ENCODE data around the gene APBA1. TPM values are rescaled to one million over a fixed set of nuclear protein-coding genes. Genes with fewer than 3 reads are reported as not detected.
"Not testable (repeated sequence)": the region's sequence is repeated elsewhere in the genome, so short reads cannot be mapped to it uniquely, and the experiment has no call there.

Gene APBA1
- total RNA-seq, 3 donors from 2014 or later, result 10.1 to 14.4 (median 12.7) TPM

GRCh38 chr9:69411931-69412740, 260.0 kb downstream of the APBA1 start:
- H3K4me3 ChIP-seq, result no peak overlapping the region
- intact Hi-C loops (cut with DNase I, micrococcal nuclease), result no loop called here
- TF ChIP-seq, protein P1, sequence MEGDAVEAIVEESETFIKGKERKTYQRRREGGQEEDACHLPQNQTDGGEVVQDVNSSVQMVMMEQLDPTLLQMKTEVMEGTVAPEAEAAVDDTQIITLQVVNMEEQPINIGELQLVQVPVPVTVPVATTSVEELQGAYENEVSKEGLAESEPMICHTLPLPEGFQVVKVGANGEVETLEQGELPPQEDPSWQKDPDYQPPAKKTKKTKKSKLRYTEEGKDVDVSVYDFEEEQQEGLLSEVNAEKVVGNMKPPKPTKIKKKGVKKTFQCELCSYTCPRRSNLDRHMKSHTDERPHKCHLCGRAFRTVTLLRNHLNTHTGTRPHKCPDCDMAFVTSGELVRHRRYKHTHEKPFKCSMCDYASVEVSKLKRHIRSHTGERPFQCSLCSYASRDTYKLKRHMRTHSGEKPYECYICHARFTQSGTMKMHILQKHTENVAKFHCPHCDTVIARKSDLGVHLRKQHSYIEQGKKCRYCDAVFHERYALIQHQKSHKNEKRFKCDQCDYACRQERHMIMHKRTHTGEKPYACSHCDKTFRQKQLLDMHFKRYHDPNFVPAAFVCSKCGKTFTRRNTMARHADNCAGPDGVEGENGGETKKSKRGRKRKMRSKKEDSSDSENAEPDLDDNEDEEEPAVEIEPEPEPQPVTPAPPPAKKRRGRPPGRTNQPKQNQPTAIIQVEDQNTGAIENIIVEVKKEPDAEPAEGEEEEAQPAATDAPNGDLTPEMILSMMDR (IDR thresholded peaks at IDR 0.05), result no peak
- no peaks in the 10 kb centered on the region for H3K36me3 ChIP-seq (ENCODE audit: low read depth)
- H3K4me1 ChIP-seq (ENCODE audit: low read depth), result no peaks in the 10 kb centered on the region
- DNase-seq (no peak), ATAC-seq (no peak)
- no peaks in the 10 kb centered on the region for H3K9me3 ChIP-seq

DNA sequence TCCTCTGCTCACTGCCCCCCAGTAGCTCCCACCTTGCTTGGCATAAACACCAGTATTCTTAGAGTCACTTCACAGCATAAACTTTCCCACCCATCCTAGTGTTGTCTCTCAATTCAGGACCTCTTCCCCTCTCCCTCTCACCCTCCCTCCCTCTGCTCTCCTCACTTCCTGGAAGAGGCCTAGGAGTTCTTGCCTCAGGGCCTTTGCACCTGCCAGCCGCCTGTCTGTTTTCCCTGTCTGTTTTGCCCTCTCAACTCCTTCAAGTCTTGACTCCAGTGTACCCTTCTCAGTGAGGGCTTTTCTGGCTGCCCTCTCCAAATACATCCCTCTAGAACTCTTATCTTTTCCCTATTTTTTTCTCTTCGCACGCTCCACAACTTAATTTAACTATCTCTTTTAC, 260.9 kb downstream of the APBA1 start:
- no peaks in the 10 kb centered on the region for H3K4me1 ChIP-seq (ENCODE audit: low read depth)
- DNase-seq (no peak), ATAC-seq (no peak)
- no peaks in the 10 kb centered on the region for H3K9me3 ChIP-seq
- H3K4me3 ChIP-seq, result no peak overlapping the region
- no peaks in the 10 kb centered on the region for H3K36me3 ChIP-seq (ENCODE audit: low read depth)
- TF ChIP-seq, protein P1 (IDR thresholded peaks at IDR 0.05), result no peak
- intact Hi-C loops (cut with DNase I, micrococcal nuclease), result no loop called here

DNA sequence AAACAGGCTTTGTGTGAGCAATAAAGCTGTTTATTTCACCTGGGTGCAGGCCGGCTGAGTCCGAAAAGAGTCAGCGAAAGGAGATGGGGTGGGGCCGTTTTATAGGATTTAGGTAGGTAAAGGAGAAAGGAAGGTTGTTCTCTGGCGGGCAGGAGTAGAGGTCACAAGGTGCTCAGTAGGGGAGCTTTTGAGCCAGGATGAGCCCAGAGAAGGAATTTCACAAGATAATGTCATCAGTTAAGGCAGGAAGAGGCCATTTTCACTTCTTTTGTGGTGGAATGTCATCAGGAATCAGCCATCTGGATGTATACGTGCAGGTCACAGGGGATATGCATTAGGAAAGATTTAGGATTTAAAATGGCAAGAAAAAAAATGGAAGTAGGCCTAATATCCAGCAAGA, 262.2 kb downstream of the APBA1 start:
- H3K9me3 ChIP-seq; intact Hi-C loops (cut with DNase I, micrococcal nuclease); ATAC-seq; H3K4me1 ChIP-seq (ENCODE audit: low read depth); DNase-seq; H3K4me3 ChIP-seq; H3K36me3 ChIP-seq (ENCODE audit: low read depth): not testable (repeated sequence)

DNA sequence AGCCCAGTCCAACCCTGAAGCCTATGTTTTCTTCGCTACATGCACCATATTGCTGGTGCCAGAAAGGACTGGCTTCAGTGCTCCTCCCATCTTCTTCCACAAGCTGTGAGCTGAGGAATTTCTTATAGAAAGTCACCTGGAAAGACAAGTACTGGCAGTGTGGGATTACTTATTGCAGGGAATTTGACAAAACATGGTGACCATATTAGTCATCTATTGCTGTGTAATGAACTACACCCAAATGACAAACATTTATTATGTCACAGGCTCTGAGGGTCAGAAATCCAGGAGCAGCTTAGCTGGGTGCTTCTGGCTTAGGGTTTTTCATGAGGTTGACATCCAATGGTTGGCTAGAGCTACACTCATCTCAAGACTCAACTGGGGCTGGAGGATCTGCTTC, 271.7 kb downstream of the APBA1 start:
- DNase-seq (no peak), ATAC-seq (no peak)
- TF ChIP-seq, protein P1 (IDR thresholded peaks at IDR 0.05), result no peak
- Histone ChIP-seq H3K4me3 (no peak overlapping the region), H3K4me1 (ENCODE audit: low read depth) (no peaks in the 10 kb centered on the region), H3K9me3 (no peaks in the 10 kb centered on the region), H3K36me3 (ENCODE audit: low read depth) (no peaks in the 10 kb centered on the region)
- intact Hi-C loops (cut with DNase I, micrococcal nuclease), result no loop called here

DNA sequence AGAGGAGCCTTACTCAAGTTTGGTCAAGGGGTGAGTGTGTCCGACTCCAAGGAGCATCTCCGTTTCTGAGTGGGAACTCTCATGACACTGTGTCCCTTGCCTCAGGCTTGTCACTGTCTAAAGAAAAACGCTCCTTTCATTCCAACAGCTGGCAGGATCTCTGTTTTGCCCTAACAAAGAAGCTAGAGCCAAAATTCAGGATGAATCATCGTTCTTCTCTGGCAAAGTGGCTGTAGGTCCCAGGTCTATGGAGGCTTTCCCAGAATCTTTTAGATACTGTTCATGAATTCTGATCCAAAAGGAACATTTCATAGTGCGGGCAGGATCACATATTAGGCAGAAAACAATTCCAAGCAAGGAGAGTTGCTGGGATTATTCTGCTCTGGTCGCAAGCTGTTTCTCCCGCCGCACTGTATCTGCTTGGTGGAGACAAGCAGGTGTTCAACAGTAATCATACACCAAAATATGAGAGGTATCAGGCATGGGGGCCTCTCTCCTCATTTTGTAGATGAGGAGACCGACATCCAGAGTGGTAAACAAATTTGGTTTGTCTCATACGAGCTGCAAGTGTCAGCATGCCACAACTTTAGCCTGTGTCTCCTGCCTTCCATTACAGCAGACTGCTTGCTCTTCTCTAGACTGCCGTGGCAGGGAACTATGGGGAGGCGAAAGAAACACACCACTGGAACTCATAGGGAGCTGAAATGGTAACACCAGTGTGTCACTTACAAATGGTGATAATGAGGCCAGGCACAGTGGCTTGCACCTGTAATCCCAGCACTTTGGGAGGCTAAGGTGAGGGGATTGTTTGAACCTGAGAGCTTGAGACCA, 274.6 kb downstream of the APBA1 start:
- Histone ChIP-seq H3K36me3 (ENCODE audit: low read depth) (no peaks in the 10 kb centered on the region), H3K9me3 (no peaks in the 10 kb centered on the region), H3K4me3 (no peak overlapping the region), H3K4me1 (ENCODE audit: low read depth) (no peaks in the 10 kb centered on the region)
- DNase-seq (no peak), ATAC-seq (no peak)
- TF ChIP-seq, protein P1 (IDR thresholded peaks at IDR 0.05), result no peak
- intact Hi-C loops (cut with DNase I, micrococcal nuclease), result no loop called here

- H3K4me3 ChIP-seq, result no peak overlapping the region
- DNase-seq (no peak), ATAC-seq (no peak)
- no peaks in the 10 kb centered on the region for H3K9me3 ChIP-seq
- intact Hi-C loops (cut with DNase I, micrococcal nuclease), result no loop called here
- H3K36me3 ChIP-seq (ENCODE audit: low read depth), result no peaks in the 10 kb centered on the region
- no peaks in the 10 kb centered on the region for H3K4me1 ChIP-seq (ENCODE audit: low read depth)
- TF ChIP-seq, protein P1 (IDR thresholded peaks at IDR 0.05), result no peak
Measured at GRCh38 chr9:69396759-69397158, 275.4 kb downstream of the APBA1 start.

Measured in mucosa of descending colon (tissue), 3 donors.